Suppressor macrophage treated with lipopolysaccharide for 1 hour (primary cell): Measurements from ENCODE around the gene CCDC92.
"Not testable (repeated sequence)": the region's sequence is repeated elsewhere in the genome, so short reads cannot be mapped to it uniquely, and the experiment has no call there.

Experiments
- DNase-seq, 3 donors: peaks; one replicate each; pipeline ENCODE4 v3.0.0-alpha.2; 2020 to 2022

CCDC92 gene

GRCh38 chr12:123948796-123949769, 23.5 kb downstream of the CCDC92 start:
- DNase-seq = no peak

GRCh38 chr12:123948401-123948795, 24.2 kb downstream of the CCDC92 start:
- DNase-seq = no peak

- not testable (repeated sequence) for DNase-seq
Measured at GRCh38 chr12:123947531-123947930, 25.1 kb downstream of the CCDC92 start.

GRCh38 chr12:123946516-123947505, 25.8 kb downstream of the CCDC92 start:
- DNase-seq = not testable (repeated sequence)

GRCh38 chr12:123946152-123946515, 26.5 kb downstream of the CCDC92 start:
- no peak for DNase-seq

GRCh38 chr12:123945287-123946151, 27.1 kb downstream of the CCDC92 start:
- no peak for DNase-seq

- DNase-seq = no peak
Measured at GRCh38 chr12:123944696-123945095, 27.9 kb downstream of the CCDC92 start.

GRCh38 chr12:123943816-123944215, 28.8 kb downstream of the CCDC92 start:
- DNase-seq = no peak

- no peak for DNase-seq
Measured at GRCh38 chr12:123942911-123943648, 29.6 kb downstream of the CCDC92 start.

GRCh38 chr12:123942238-123942653, 30.4 kb downstream of the CCDC92 start:
- DNase-seq = peak in 1 of 3 donors; percentile 15

- DNase-seq = peak; percentile 85 to 94 (median 89)
Measured at GRCh38 chr12:123941624-123942237, 30.9 kb downstream of the CCDC92 start.

- DNase-seq = no peak
Measured at GRCh38 chr12:123941000-123941399, 31.6 kb downstream of the CCDC92 start.

GRCh38 chr12:123940627-123940966, 32.0 kb downstream of the CCDC92 start:
- no peak for DNase-seq

- no peak for DNase-seq
Measured at GRCh38 chr12:123939716-123940626, 32.7 kb downstream of the CCDC92 start.

GRCh38 chr12:123938679-123939480, 33.8 kb downstream of the CCDC92 start:
- DNase-seq = no peak

- peak in 2 of 3 donors; percentile 22 to 34 for DNase-seq
Measured at GRCh38 chr12:123937707-123938591, 34.7 kb downstream of the CCDC92 start.

GRCh38 chr12:123936956-123937706, 35.5 kb downstream of the CCDC92 start:
- DNase-seq = no peak
